GM18502 (cell line): ENCODE results near the gene BAZ1B.
"Not testable (repeated sequence)": the region's sequence is repeated elsewhere in the genome, so short reads cannot be mapped to it uniquely, and the experiment has no call there.

Experiments used
- ATAC-seq: cut with Tn5 transposase; IDR thresholded peaks from one replicate; pipeline ENCODE4 v1.9.1; 2021; ENCODE audit warnings: mild to moderate bottlenecking; ENCODE audit not compliant: unreplicated experiment, poor library complexity

Gene BAZ1B

GRCh38 chr7:73429622-73430505 lies 92.2 kb downstream of the BAZ1B start:
- no peak for ATAC-seq

GRCh38 chr7:73429215-73429614 lies 92.9 kb downstream of the BAZ1B start:
- no peak for ATAC-seq

- no peak for ATAC-seq
Observed at GRCh38 chr7:73427902-73428787, 93.9 kb downstream of the BAZ1B start.

- ATAC-seq, result no peak
Observed at GRCh38 chr7:73426016-73426415, 96.1 kb downstream of the BAZ1B start.

- ATAC-seq, result no peak
Observed at GRCh38 chr7:73425356-73425983, 96.6 kb downstream of the BAZ1B start.

GRCh38 chr7:73424489-73424885 lies 97.6 kb downstream of the BAZ1B start:
- ATAC-seq, result no peak

- no peak for ATAC-seq
Observed at GRCh38 chr7:73423519-73424488, 98.3 kb downstream of the BAZ1B start.

GRCh38 chr7:73420610-73421009 lies 101.5 kb downstream of the BAZ1B start:
- not testable (repeated sequence) for ATAC-seq

- ATAC-seq, result not testable (repeated sequence)
Observed at GRCh38 chr7:73420016-73420415, 102.1 kb downstream of the BAZ1B start.

- ATAC-seq, result no peak
Observed at GRCh38 chr7:73418113-73418703, 103.9 kb downstream of the BAZ1B start.

GRCh38 chr7:73410541-73411131 lies 111.5 kb downstream of the BAZ1B start:
- not testable (repeated sequence) for ATAC-seq

GRCh38 chr7:73404860-73405259 lies 117.2 kb downstream of the BAZ1B start:
- not testable (repeated sequence) for ATAC-seq

- ATAC-seq, result not testable (repeated sequence)
Observed at GRCh38 chr7:73399185-73400050, 122.7 kb downstream of the BAZ1B start.

- no peak for ATAC-seq
Observed at GRCh38 chr7:73397521-73398281, 124.4 kb downstream of the BAZ1B start.

GRCh38 chr7:73395538-73396503 lies 126.3 kb downstream of the BAZ1B start:
- no peak for ATAC-seq

- no peak for ATAC-seq
Observed at GRCh38 chr7:73394422-73394821, 127.7 kb downstream of the BAZ1B start.
